GM12878 (cell line): ENCODE measurements around the gene PLOD3. TPM values are rescaled to one million over a fixed set of nuclear protein-coding genes. Genes with fewer than 3 reads are reported as not detected.

ENCODE experiments used
- CBX5 ChIP-seq: sonication (generic); IDR thresholded peaks from 2 replicates; pipeline ENCODE4 v1.6.1; 2016; ENCODE audit warnings: low read depth, moderate library complexity, mild to moderate bottlenecking, inconsistent platforms
- CEBPB ChIP-seq, 2 experiments: fragments of 150-350 bp in 1 of 2; IDR thresholded peaks; 2 replicates each; pipeline ENCODE4 v1.6.1; 2012 to 2014; ENCODE audit warnings: low read depth in 2 of 2, low read length in 2 of 2, borderline replicate concordance in 1 of 2, inconsistent platforms in 1 of 2
- CREB1 ChIP-seq: IDR thresholded peaks from 2 replicates; pipeline ENCODE4 v1.6.1; 2012; ENCODE audit warnings: low read depth, mild to moderate bottlenecking, inconsistent platforms
- DPF2 ChIP-seq: fragments of 450-650 bp; IDR thresholded peaks from 2 replicates; pipeline ENCODE4 v1.6.1; 2017; ENCODE audit warnings: mild to moderate bottlenecking
- GABPA ChIP-seq: IDR thresholded peaks from 2 replicates; pipeline ENCODE4 v1.6.1; 2014; ENCODE audit warnings: antibody characterized with exemption, low read depth, mild to moderate bottlenecking, inconsistent platforms
- HCFC1 ChIP-seq: fragments of 150-350 bp; IDR thresholded peaks from 2 replicates; pipeline ENCODE4 v1.6.1; 2014; ENCODE audit warnings: low read length
- IKZF1 ChIP-seq: fragments of 450-650 bp; conservative IDR thresholded peaks from 2 replicates; pipeline ENCODE4 v1.6.1; 2017; ENCODE audit warnings: antibody characterized with exemption, mild to moderate bottlenecking
- JUNB ChIP-seq: IDR thresholded peaks from 2 replicates; pipeline ENCODE4 v1.6.1; 2016; ENCODE audit warnings: antibody characterized with exemption, mild to moderate bottlenecking
- NRF1 ChIP-seq: conservative IDR thresholded peaks from 2 replicates; pipeline ENCODE4 v1.6.1; 2011; ENCODE audit warnings: mild to moderate bottlenecking, low read depth, low read length, improper control_type of control experiment
- POLR2AphosphoS5 ChIP-seq: IDR thresholded peaks from 2 replicates; pipeline ENCODE4 v1.6.1; 2011; ENCODE audit warnings: mild to moderate bottlenecking, low read length, inconsistent platforms
- RUNX3 ChIP-seq: IDR thresholded peaks from 2 replicates; pipeline ENCODE4 v1.6.1; 2012; ENCODE audit warnings: low read length, inconsistent platforms
- SPI1 ChIP-seq: IDR thresholded peaks from 2 replicates; pipeline ENCODE4 v1.6.1; 2011; ENCODE audit warnings: low read depth, mild to moderate bottlenecking, low read length, moderate library complexity, borderline replicate concordance; ENCODE audit not compliant: insufficient read depth
- SRF ChIP-seq, 2 experiments: IDR thresholded peaks; 2 replicates each; pipeline ENCODE4 v1.6.1; 2011; ENCODE audit warnings: low read depth in 2 of 2, low read length in 2 of 2, mild to moderate bottlenecking in 1 of 2, moderate library complexity in 1 of 2
- SUPT20H ChIP-seq: IDR thresholded peaks from 2 replicates; pipeline ENCODE4 v1.6.1; 2011; ENCODE audit warnings: low read depth, mild to moderate bottlenecking, low read length, moderate library complexity, borderline replicate concordance; ENCODE audit not compliant: control insufficient read depth
- TBL1XR1 ChIP-seq: IDR thresholded peaks from 2 replicates; pipeline ENCODE4 v1.6.1; 2012; ENCODE audit warnings: low read depth, low read length, improper control_type of control experiment
- ZNF217 ChIP-seq: fragments of 450-650 bp; IDR thresholded peaks from 2 replicates; pipeline ENCODE4 v1.6.1; 2017; ENCODE audit warnings: antibody characterized with exemption, mild to moderate bottlenecking
- polyA plus RNA-seq, 11 experiments: library from polyadenylated mRNA; depleted of rRNA in 4 of 11; unstranded in 6 of 11; stranded (reverse) in 5 of 11; fragments of >200 nt; fragmentation: Nextera tagmentation in 4 of 11; fragmentation: Illumina TruSeq in 1 of 11; extraction: Ambion mirVana in 4 of 11; extraction: Trizol in 1 of 11; gene quantifications; 1 replicate in 1 of 11; 2 replicates in 10 of 11; pipeline versions ENCODE4 v1.2.1 to v1.2.3, GENCODE V29; 2011 to 2016; ENCODE audit warnings: inconsistent platforms in 2 of 11, missing spikeins in 2 of 11, low read depth in 1 of 11
- total RNA-seq, 4 experiments: library from RNA; depleted of rRNA in 3 of 4; stranded (reverse); fragments of >200 nt in 3 of 4; fragmentation: Illumina TruSeq in 1 of 4; extraction: Trizol in 1 of 4; gene quantifications; 2 replicates each; pipeline versions ENCODE4 v1.2.1 to v1.2.3, GENCODE V29; 2013 to 2021
- TF ChIP-seq, protein P1 (sequence below): fragments of 450-650 bp; IDR thresholded peaks from 2 replicates; pipeline ENCODE4 v1.6.1; 2016; ENCODE audit warnings: mild to moderate bottlenecking
- TF ChIP-seq, protein P2 (sequence below): fragments of 450-650 bp; IDR thresholded peaks from 2 replicates; pipeline ENCODE4 v1.6.1; 2018; ENCODE audit warnings: borderline replicate concordance, mild to moderate bottlenecking; ENCODE audit not compliant: partially characterized antibody
- TF ChIP-seq, protein P3 (sequence below), 3 experiments: IDR thresholded peaks in 2 of 3; conservative IDR thresholded peaks in 1 of 3; 2 replicates each; pipeline ENCODE4 v1.5.1; 2011; ENCODE audit warnings: low read depth in 3 of 3, low read length in 3 of 3, mild to moderate bottlenecking in 3 of 3, control low read depth in 2 of 3, moderate library complexity in 2 of 3, inconsistent platforms in 1 of 3, mixed read lengths in 1 of 3; ENCODE audit not compliant: control insufficient read depth in 2 of 3, insufficient read depth in 1 of 3; ENCODE audit errors: extremely low read depth in 1 of 3
- TF ChIP-seq, protein P4 (sequence below): fragments of 450-650 bp; IDR thresholded peaks from 2 replicates; pipeline ENCODE4 v1.6.1; 2014; ENCODE audit warnings: mild to moderate bottlenecking

The PLOD3 gene
- total and polyA plus RNA-seq, 10 of the 15 experiments (the other 5 are each of a cell fraction or from before 2014, with no cell fraction given): 0.53 to 27.8 (median 15.1) TPM

DNA sequence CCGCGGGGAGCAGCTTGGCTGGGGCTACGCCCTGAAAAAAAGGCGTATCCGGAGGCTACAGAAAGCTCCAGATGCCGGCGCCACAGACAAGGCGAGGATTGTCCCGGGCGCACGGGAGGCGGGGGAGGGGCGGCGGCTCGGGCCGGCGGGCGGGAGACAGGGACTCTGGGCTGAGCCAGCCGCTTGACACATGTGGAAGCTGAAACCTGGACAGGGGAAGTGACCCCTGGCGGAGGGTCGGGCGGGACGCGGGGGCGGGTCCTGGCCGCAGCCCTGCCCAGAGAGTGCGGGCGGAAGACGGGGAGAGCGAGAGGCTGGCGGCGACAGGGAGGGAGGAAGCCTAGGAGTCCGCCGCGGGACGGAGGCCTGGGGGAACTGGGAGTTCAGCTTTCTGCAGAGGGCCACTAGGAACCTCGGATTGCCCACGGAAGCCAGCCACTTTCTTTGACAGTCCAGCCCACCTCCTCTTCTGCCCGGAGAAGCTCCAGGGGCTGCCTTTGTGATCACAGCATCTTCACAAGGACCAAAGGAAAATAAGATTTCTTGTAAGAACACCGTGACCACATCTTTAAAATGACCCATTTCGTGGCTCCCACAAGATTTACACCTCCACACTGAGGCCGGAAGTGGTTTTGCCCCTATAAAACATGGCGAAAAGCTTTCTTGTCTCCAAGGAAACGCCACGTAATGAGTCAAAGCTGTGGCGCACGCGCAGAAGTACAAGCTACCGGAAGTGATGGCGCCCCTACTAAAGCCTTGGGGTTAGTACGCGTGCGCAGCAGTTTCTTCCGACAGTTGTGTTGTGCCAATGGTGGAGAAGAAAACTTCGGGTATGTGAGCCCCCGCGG, at the start of gene PLOD3, which contains the start of gene ZNHIT1 (continued):
- TF ChIP-seq SRF (IDR thresholded peaks at IDR 0.05; ENCODE audit: low read depth in 2 of 2, low read length in 2 of 2) (peak in 1 of 2 experiments; percentile 45; a peak in 1 of 4 replicates), SUPT20H (no peak), GABPA (peak; percentile 95), HCFC1 (peak; percentile 85), RUNX3 (peak; percentile 93), POLR2AphosphoS5 (peak; percentile 42; the same call in 1 of the 2 replicates), CEBPB (IDR thresholded peaks at IDR 0.05; ENCODE audit: borderline replicate concordance in 1 of 2, low read depth in 2 of 2, low read length in 2 of 2) (no peak), CREB1 (peak; percentile 72), SPI1 (peak; percentile 47; the same call in 1 of the 2 replicates), DPF2 (peak; percentile 52; the same call in 1 of the 2 replicates), CBX5 (no peak), ZNF217 (no peak), NRF1 (peak; percentile 82), JUNB (peak; percentile 40; the same call in 1 of the 2 replicates), TBL1XR1 (0 out of 2 replicates have a peak, but pooled peaks have one; percentile 49), IKZF1 (peak; percentile 82)
- TF ChIP-seq, protein P1, sequence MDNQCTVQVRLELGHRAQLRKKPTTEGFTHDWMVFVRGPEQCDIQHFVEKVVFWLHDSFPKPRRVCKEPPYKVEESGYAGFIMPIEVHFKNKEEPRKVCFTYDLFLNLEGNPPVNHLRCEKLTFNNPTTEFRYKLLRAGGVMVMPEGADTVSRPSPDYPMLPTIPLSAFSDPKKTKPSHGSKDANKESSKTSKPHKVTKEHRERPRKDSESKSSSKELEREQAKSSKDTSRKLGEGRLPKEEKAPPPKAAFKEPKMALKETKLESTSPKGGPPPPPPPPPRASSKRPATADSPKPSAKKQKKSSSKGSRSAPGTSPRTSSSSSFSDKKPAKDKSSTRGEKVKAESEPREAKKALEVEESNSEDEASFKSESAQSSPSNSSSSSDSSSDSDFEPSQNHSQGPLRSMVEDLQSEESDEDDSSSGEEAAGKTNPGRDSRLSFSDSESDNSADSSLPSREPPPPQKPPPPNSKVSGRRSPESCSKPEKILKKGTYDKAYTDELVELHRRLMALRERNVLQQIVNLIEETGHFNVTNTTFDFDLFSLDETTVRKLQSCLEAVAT: peak; percentile 34; the same call in 1 of the 2 replicates
- TF ChIP-seq, protein P2, sequence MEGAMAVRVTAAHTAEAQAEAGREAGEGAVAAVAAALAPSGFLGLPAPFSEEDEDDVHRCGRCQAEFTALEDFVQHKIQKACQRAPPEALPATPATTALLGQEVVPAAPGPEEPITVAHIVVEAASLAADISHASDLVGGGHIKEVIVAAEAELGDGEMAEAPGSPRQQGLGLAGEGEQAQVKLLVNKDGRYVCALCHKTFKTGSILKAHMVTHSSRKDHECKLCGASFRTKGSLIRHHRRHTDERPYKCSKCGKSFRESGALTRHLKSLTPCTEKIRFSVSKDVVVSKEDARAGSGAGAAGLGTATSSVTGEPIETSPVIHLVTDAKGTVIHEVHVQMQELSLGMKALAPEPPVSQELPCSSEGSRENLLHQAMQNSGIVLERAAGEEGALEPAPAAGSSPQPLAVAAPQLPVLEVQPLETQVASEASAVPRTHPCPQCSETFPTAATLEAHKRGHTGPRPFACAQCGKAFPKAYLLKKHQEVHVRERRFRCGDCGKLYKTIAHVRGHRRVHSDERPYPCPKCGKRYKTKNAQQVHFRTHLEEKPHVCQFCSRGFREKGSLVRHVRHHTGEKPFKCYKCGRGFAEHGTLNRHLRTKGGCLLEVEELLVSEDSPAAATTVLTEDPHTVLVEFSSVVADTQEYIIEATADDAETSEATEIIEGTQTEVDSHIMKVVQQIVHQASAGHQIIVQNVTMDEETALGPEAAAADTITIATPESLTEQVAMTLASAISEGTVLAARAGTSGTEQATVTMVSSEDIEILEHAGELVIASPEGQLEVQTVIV: peak; percentile 30
- TF ChIP-seq, protein P3, sequence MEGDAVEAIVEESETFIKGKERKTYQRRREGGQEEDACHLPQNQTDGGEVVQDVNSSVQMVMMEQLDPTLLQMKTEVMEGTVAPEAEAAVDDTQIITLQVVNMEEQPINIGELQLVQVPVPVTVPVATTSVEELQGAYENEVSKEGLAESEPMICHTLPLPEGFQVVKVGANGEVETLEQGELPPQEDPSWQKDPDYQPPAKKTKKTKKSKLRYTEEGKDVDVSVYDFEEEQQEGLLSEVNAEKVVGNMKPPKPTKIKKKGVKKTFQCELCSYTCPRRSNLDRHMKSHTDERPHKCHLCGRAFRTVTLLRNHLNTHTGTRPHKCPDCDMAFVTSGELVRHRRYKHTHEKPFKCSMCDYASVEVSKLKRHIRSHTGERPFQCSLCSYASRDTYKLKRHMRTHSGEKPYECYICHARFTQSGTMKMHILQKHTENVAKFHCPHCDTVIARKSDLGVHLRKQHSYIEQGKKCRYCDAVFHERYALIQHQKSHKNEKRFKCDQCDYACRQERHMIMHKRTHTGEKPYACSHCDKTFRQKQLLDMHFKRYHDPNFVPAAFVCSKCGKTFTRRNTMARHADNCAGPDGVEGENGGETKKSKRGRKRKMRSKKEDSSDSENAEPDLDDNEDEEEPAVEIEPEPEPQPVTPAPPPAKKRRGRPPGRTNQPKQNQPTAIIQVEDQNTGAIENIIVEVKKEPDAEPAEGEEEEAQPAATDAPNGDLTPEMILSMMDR (IDR thresholded peaks at IDR 0.05 in 2 of 3, conservative IDR thresholded peaks at IDR 0.05 in 1 of 3; ENCODE audit: control insufficient read depth in 2 of 3, extremely low read depth in 1 of 3, insufficient read depth in 1 of 3, low read depth in 3 of 3, low read length in 3 of 3): peak in 1 of 3 experiments; percentile 5; a peak in 1 of 6 replicates
- TF ChIP-seq, protein P4, sequence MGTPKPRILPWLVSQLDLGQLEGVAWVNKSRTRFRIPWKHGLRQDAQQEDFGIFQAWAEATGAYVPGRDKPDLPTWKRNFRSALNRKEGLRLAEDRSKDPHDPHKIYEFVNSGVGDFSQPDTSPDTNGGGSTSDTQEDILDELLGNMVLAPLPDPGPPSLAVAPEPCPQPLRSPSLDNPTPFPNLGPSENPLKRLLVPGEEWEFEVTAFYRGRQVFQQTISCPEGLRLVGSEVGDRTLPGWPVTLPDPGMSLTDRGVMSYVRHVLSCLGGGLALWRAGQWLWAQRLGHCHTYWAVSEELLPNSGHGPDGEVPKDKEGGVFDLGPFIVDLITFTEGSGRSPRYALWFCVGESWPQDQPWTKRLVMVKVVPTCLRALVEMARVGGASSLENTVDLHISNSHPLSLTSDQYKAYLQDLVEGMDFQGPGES: no peak
